HEK293 (cell line): ENCODE measurements around the gene NHLRC2.
A peak's percentile ranks its signal among the peaks of the same experiment; 100 is the strongest.

Experiments
- CTCF ChIA-PET: fragments of 350-600 bp; formaldehyde crosslinking; extraction: SDS; loops from one replicate; lab custom pipeline; 2021; ENCODE audit warnings: antibody characterized with exemption; lab: Yijun Ruan, JAX
- POLR2A ChIA-PET: fragments of 300-600 bp; formaldehyde crosslinking; extraction: SDS; loops from one replicate; lab custom pipeline; 2020; ENCODE audit warnings: antibody characterized with exemption, inconsistent platforms; lab: Yijun Ruan, JAX
- H3K27ac ChIP-seq: fragments of 200-500 bp; sonication (Bioruptor generic); 2 replicates; pipeline ENCODE4 v1.5.1; 2014; ENCODE audit warnings: low read depth, low read length, control low read depth, inconsistent platforms; ENCODE audit errors: extremely low read depth
- H3K36me3 ChIP-seq, 2 experiments: fragments of 200-500 bp in 1 of 2; sonication (Bioruptor generic) in 1 of 2; 1 replicate in 1 of 2; 2 replicates in 1 of 2; pipeline ENCODE4 v1.5.1; 2014 to 2017; ENCODE audit warnings: inconsistent platforms in 2 of 2, low read length in 2 of 2; ENCODE audit not compliant: control insufficient read depth in 2 of 2, insufficient read depth in 1 of 2
- H3K4me1 ChIP-seq: fragments of 200-500 bp; sonication (Bioruptor generic); 2 replicates; pipeline ENCODE4 v1.5.1; 2014; ENCODE audit warnings: mild to moderate bottlenecking, low read length, inconsistent platforms; ENCODE audit not compliant: control insufficient read depth, insufficient read depth
- H3K4me3 ChIP-seq: 2 replicates; pipeline ENCODE4 v1.5.1; 2011; ENCODE audit warnings: low read depth, mild to moderate bottlenecking, control low read depth, low read length, moderate library complexity
- H3K9me3 ChIP-seq: fragments of 200-500 bp; sonication (Bioruptor generic); 2 replicates; pipeline ENCODE4 v1.5.1; 2014; ENCODE audit warnings: low read depth, low read length, inconsistent platforms; ENCODE audit not compliant: control insufficient read depth, insufficient read depth
- BCL11B ChIP-seq: fragments of 450-650 bp; formaldehyde crosslinking; IDR thresholded peaks from 2 replicates; pipeline ENCODE4 v1.5.1; 2016; ENCODE audit warnings: low read depth, missing biosample characterization, missing genetic modification characterization
- EGR2 ChIP-seq: fragments of 450-650 bp; formaldehyde crosslinking; IDR thresholded peaks from 2 replicates; pipeline ENCODE4 v1.5.1; 2016; ENCODE audit warnings: low read depth, missing biosample characterization, missing genetic modification characterization
- HOXA7 ChIP-seq: sonication (generic); formaldehyde crosslinking; IDR thresholded peaks from 2 replicates; pipeline ENCODE4 v1.8.1; 2022; ENCODE audit warnings: missing genetic modification reagents, borderline replicate concordance
- KLF8 ChIP-seq: fragments of 450-650 bp; formaldehyde crosslinking; IDR thresholded peaks from 2 replicates; pipeline ENCODE4 v1.5.1; 2016; ENCODE audit warnings: missing biosample characterization, missing genetic modification characterization
- TCF7L2 ChIP-seq: IDR thresholded peaks from 2 replicates; pipeline ENCODE4 v1.6.1; 2011; ENCODE audit warnings: low read depth, mild to moderate bottlenecking, inconsistent platforms, low read length, moderate library complexity, borderline replicate concordance
- WT1 ChIP-seq: fragments of 450-650 bp; formaldehyde crosslinking; IDR thresholded peaks from 2 replicates; pipeline ENCODE4 v1.5.1; 2016; ENCODE audit warnings: missing biosample characterization, missing genetic modification characterization
- ZBTB21 ChIP-seq: fragments of 450-650 bp; formaldehyde crosslinking; IDR thresholded peaks from 2 replicates; pipeline ENCODE4 v1.5.1; 2017; ENCODE audit warnings: missing biosample characterization, missing genetic modification characterization
- ZBTB8A ChIP-seq: fragments of 450-650 bp; formaldehyde crosslinking; IDR thresholded peaks from 2 replicates; pipeline ENCODE4 v1.5.1; 2016; ENCODE audit warnings: missing biosample characterization, missing genetic modification characterization
- ZNF175 ChIP-seq: fragments of 450-650 bp; formaldehyde crosslinking; IDR thresholded peaks from 2 replicates; pipeline ENCODE4 v1.5.1; 2016; ENCODE audit warnings: missing biosample characterization, missing genetic modification characterization
- ZNF221 ChIP-seq: fragments of 450-650 bp; formaldehyde crosslinking; IDR thresholded peaks from 2 replicates; pipeline ENCODE4 v1.5.1; 2017; ENCODE audit warnings: missing biosample characterization, missing genetic modification characterization, borderline replicate concordance
- ZNF394 ChIP-seq: fragments of 450-650 bp; formaldehyde crosslinking; IDR thresholded peaks from 2 replicates; pipeline ENCODE4 v1.5.1; 2016; ENCODE audit warnings: missing biosample characterization, missing genetic modification characterization, mild to moderate bottlenecking, moderate library complexity, borderline replicate concordance
- ZNF510 ChIP-seq: fragments of 450-650 bp; formaldehyde crosslinking; IDR thresholded peaks from 2 replicates; pipeline ENCODE4 v1.5.1; 2018; ENCODE audit warnings: mild to moderate bottlenecking, missing genetic modification characterization, missing biosample characterization; ENCODE audit not compliant: insufficient replicate concordance
- ZNF558 ChIP-seq: fragments of 450-650 bp; formaldehyde crosslinking; IDR thresholded peaks from 2 replicates; pipeline ENCODE4 v1.5.1; 2016; ENCODE audit warnings: missing biosample characterization, missing genetic modification characterization
- ZNF560 ChIP-seq: fragments of 450-650 bp; formaldehyde crosslinking; IDR thresholded peaks from 2 replicates; pipeline ENCODE4 v1.5.1; 2017; ENCODE audit warnings: missing biosample characterization, missing genetic modification characterization, borderline replicate concordance
- ZNF621 ChIP-seq: fragments of 450-650 bp; formaldehyde crosslinking; IDR thresholded peaks from 2 replicates; pipeline ENCODE4 v1.5.1; 2017; ENCODE audit warnings: missing biosample characterization, missing genetic modification characterization
- TF ChIP-seq, protein P1 (sequence below): fragments of 450-650 bp; formaldehyde crosslinking; IDR thresholded peaks from 2 replicates; pipeline ENCODE4 v1.5.1; 2017; ENCODE audit warnings: missing biosample characterization, missing genetic modification characterization
- TF ChIP-seq, protein P2 (sequence below): fragments of 450-650 bp; formaldehyde crosslinking; IDR thresholded peaks from 2 replicates; pipeline ENCODE4 v1.5.1; 2016; ENCODE audit warnings: missing biosample characterization, missing genetic modification characterization, borderline replicate concordance
- TF ChIP-seq, protein P3 (sequence below): fragments of 450-650 bp; formaldehyde crosslinking; IDR thresholded peaks from 2 replicates; pipeline ENCODE4 v1.5.1; 2016; ENCODE audit warnings: missing biosample characterization, missing genetic modification characterization
- TF ChIP-seq, protein P4 (sequence below): fragments of 450-650 bp; IDR thresholded peaks from 2 replicates; pipeline ENCODE4 v1.5.1; 2018; ENCODE audit warnings: missing biosample characterization, mild to moderate bottlenecking, missing genetic modification characterization
- TF ChIP-seq, protein P5 (sequence below): fragments of 450-650 bp; formaldehyde crosslinking; IDR thresholded peaks from 2 replicates; pipeline ENCODE4 v1.5.1; 2016; ENCODE audit warnings: missing biosample characterization, missing genetic modification characterization

NHLRC2 gene

DNA sequence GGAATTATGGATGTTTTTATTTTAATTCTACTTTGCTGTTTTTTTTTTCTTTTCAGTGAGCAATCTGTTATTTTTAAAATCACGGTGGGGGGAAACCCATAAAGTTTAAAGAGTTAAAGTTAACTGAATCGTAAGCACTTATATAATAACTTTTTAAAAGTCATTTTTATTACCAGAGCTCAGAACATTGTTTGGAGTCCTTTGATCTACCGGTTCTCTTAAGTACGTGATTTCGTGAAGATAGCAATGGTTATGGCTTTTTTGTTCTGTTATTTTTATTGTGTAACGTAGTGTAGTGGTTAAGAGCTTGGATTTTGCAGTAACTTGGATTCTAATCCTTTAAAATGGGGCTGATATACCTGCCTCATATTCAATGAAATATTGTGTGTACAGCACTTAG lies 57.4 kb downstream of the NHLRC2 start:
- no peak overlapping the region for H3K27ac ChIP-seq
- ChIA-PET POLR2A (no interaction called here), CTCF (no interaction called here)
- H3K4me1 ChIP-seq = 0 out of 2 replicates have a peak, but pooled peaks cover 6% of the 10 kb centered on the region
- H3K36me3 ChIP-seq = peaks cover 5 to 10% of the 10 kb centered on the region in 2 experiments
- H3K9me3 ChIP-seq = no peaks in the 10 kb centered on the region
- H3K4me3 ChIP-seq = no peak overlapping the region
- TF ChIP-seq BCL11B (tag by site-specific recombination) (0 out of 2 replicates have a peak, but pooled peaks have one; percentile 56), TCF7L2 (peak; percentile 96), KLF8 (no peak)
- TF ChIP-seq, protein P1, sequence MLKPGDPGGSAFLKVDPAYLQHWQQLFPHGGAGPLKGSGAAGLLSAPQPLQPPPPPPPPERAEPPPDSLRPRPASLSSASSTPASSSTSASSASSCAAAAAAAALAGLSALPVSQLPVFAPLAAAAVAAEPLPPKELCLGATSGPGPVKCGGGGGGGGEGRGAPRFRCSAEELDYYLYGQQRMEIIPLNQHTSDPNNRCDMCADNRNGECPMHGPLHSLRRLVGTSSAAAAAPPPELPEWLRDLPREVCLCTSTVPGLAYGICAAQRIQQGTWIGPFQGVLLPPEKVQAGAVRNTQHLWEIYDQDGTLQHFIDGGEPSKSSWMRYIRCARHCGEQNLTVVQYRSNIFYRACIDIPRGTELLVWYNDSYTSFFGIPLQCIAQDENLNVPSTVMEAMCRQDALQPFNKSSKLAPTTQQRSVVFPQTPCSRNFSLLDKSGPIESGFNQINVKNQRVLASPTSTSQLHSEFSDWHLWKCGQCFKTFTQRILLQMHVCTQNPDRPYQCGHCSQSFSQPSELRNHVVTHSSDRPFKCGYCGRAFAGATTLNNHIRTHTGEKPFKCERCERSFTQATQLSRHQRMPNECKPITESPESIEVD (tag by site-specific recombination) = peak; percentile 53
- TF ChIP-seq, all 188 proteins: peak for 3

DNA sequence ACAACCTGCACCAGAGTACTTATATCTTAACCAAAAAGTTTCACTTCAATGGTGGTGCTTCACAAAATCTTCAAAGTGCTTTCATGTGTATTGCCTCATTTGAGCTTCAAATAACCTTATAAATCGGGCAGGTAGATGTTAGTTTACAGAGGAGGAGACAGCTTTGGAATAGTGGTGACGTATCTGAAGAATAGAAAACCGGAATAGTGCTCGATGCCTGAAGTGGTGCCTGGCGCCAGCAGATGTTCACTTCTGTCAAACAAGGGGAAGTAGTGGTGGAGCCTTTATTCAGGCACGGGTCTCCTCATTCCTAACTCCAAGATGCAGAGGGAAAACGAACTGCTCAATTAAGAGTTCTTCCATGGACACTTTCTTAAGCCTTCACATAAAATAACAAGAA lies 58.1 kb downstream of the NHLRC2 start:
- Histone ChIP-seq H3K36me3 (peaks cover 5 to 10% of the 10 kb centered on the region in 2 experiments; a peak in 2 of 3 replicates), H3K27ac (no peak overlapping the region), H3K4me3 (no peak overlapping the region), H3K4me1 (0 out of 2 replicates have a peak, but pooled peaks cover 4% of the 10 kb centered on the region), H3K9me3 (no peaks in the 10 kb centered on the region)
- ChIA-PET CTCF (interaction anchor here (0.5 kb wide), 1 partner anchor 162 kb away, joined by 3 read pairs; no protein-coding TSS in a partner anchor), POLR2A (no interaction called here)
- no peak for TF ChIP-seq ZNF621 (tag by site-specific recombination)
- TF ChIP-seq, protein P2, sequence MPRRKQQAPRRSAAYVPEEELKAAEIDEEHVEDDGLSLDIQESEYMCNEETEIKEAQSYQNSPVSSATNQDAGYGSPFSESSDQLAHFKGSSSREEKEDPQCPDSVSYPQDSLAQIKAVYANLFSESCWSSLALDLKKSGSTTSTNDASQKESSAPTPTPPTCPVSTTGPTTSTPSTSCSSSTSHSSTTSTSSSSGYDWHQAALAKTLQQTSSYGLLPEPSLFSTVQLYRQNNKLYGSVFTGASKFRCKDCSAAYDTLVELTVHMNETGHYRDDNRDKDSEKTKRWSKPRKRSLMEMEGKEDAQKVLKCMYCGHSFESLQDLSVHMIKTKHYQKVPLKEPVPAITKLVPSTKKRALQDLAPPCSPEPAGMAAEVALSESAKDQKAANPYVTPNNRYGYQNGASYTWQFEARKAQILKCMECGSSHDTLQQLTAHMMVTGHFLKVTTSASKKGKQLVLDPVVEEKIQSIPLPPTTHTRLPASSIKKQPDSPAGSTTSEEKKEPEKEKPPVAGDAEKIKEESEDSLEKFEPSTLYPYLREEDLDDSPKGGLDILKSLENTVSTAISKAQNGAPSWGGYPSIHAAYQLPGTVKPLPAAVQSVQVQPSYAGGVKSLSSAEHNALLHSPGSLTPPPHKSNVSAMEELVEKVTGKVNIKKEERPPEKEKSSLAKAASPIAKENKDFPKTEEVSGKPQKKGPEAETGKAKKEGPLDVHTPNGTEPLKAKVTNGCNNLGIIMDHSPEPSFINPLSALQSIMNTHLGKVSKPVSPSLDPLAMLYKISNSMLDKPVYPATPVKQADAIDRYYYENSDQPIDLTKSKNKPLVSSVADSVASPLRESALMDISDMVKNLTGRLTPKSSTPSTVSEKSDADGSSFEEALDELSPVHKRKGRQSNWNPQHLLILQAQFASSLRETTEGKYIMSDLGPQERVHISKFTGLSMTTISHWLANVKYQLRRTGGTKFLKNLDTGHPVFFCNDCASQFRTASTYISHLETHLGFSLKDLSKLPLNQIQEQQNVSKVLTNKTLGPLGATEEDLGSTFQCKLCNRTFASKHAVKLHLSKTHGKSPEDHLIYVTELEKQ (tag by site-specific recombination) = no peak

DNA sequence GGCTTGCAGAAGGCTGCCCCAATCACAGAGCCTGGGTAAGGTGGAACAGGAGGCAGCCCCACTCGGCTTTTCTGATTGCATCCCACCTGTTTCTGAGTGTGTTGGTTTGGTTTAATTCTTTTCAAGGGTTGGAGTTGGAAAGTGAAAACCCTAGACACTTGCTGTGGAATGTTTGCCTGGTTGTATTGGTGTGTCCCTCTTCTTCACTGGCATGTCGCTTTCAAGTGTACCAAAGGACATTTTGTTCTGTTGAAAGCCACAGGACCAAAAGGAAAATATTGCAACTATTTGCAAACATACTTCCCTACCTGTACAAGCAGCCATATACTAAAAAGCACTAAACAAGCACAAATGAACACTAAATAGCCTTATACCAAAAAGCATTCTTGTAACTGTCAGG lies 60.5 kb downstream of the NHLRC2 start:
- ChIA-PET POLR2A (no interaction called here), CTCF (no interaction called here)
- no peaks in the 10 kb centered on the region for H3K9me3 ChIP-seq
- no peak overlapping the region for H3K4me3 ChIP-seq
- H3K4me1 ChIP-seq = 0 out of 2 replicates have a peak, but pooled peaks cover 4% of the 10 kb centered on the region
- no peaks in the 10 kb centered on the region; a peak in 1 of 3 replicates for H3K36me3 ChIP-seq
- H3K27ac ChIP-seq = no peak overlapping the region
- TF ChIP-seq ZBTB21 (tag by site-specific recombination) (no peak), EGR2 (no peak), ZNF221 (tag by site-specific recombination) (no peak), ZNF558 (no peak), ZNF175 (tag by site-specific recombination) (no peak), ZBTB8A (tag by site-specific recombination) (no peak), ZNF560 (tag by site-specific recombination) (no peak), ZNF510 (no peak), WT1 (no peak), ZNF394 (tag by site-specific recombination) (no peak), HOXA7 (CRISPR knock-in tag) (no peak)
- TF ChIP-seq, protein P3, sequence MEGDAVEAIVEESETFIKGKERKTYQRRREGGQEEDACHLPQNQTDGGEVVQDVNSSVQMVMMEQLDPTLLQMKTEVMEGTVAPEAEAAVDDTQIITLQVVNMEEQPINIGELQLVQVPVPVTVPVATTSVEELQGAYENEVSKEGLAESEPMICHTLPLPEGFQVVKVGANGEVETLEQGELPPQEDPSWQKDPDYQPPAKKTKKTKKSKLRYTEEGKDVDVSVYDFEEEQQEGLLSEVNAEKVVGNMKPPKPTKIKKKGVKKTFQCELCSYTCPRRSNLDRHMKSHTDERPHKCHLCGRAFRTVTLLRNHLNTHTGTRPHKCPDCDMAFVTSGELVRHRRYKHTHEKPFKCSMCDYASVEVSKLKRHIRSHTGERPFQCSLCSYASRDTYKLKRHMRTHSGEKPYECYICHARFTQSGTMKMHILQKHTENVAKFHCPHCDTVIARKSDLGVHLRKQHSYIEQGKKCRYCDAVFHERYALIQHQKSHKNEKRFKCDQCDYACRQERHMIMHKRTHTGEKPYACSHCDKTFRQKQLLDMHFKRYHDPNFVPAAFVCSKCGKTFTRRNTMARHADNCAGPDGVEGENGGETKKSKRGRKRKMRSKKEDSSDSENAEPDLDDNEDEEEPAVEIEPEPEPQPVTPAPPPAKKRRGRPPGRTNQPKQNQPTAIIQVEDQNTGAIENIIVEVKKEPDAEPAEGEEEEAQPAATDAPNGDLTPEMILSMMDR (tag by site-specific recombination) = no peak
- TF ChIP-seq, protein P4, sequence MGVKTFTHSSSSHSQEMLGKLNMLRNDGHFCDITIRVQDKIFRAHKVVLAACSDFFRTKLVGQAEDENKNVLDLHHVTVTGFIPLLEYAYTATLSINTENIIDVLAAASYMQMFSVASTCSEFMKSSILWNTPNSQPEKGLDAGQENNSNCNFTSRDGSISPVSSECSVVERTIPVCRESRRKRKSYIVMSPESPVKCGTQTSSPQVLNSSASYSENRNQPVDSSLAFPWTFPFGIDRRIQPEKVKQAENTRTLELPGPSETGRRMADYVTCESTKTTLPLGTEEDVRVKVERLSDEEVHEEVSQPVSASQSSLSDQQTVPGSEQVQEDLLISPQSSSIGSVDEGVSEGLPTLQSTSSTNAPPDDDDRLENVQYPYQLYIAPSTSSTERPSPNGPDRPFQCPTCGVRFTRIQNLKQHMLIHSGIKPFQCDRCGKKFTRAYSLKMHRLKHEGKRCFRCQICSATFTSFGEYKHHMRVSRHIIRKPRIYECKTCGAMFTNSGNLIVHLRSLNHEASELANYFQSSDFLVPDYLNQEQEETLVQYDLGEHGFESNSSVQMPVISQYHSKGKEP (tag by site-specific recombination) = no peak
- TF ChIP-seq, protein P5, sequence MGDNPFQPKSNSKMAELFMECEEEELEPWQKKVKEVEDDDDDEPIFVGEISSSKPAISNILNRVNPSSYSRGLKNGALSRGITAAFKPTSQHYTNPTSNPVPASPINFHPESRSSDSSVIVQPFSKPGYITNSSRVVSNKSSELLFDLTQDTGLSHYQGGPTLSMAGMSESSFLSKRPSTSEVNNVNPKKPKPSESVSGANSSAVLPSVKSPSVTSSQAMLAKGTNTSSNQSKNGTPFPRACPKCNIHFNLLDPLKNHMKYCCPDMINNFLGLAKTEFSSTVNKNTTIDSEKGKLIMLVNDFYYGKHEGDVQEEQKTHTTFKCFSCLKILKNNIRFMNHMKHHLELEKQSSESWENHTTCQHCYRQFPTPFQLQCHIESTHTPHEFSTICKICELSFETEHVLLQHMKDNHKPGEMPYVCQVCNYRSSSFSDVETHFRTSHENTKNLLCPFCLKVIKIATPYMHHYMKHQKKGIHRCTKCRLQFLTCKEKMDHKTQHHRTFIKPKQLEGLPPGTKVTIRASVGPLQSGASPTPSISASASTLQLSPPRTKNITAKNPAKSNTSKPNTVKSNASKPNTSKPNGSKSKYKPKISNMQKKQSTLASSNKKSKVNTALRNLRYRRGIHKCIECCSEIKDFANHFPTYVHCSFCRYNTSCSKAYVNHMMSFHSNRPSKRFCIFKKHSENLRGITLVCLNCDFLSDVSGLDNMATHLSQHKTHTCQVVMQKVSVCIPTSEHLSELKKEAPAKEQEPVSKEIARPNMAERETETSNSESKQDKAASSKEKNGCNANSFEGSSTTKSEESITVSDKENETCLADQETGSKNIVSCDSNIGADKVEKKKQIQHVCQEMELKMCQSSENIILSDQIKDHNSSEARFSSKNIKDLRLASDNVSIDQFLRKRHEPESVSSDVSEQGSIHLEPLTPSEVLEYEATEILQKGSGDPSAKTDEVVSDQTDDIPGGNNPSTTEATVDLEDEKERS (tag by site-specific recombination) = no peak
